ENCODE measurements around the gene BTBD9. TPM values are rescaled to one million over a fixed set of nuclear protein-coding genes. Genes with fewer than 3 reads are reported as not detected.

The BTBD9 gene
- total and polyA plus RNA-seq, 2 donors (not counting 1 experiment from before 2014, with no cell fraction given): 4.1 to 48.9 TPM

GRCh38 chr6:38524436-38525145 is 115.1 kb downstream of the BTBD9 start:
- TF ChIP-seq CTCF (IDR thresholded peaks at IDR 0.05) (no peak), EZH2 (IDR thresholded peaks at IDR 0.05; ENCODE audit: borderline replicate concordance, insufficient read depth, low read depth, low read length, poor library complexity, severe bottlenecking) (no peak)
- Histone ChIP-seq H4K20me1 (ENCODE audit: control insufficient read depth, insufficient read depth, low read length, poor library complexity, severe bottlenecking) (no peaks in the 10 kb centered on the region), H3K9ac (ENCODE audit: low read length) (no peak overlapping the region), H3K4me1 (ENCODE audit: control insufficient read depth in 2 of 2, insufficient read depth in 2 of 2, low read length in 2 of 2) (no peaks in the 10 kb centered on the region), H3K36me3 (replicated peaks in 1 of 2; ENCODE audit: control extremely low read depth in 1 of 2, control insufficient read depth in 1 of 2, extremely low read depth in 1 of 2, insufficient read depth in 2 of 2, low read length in 1 of 2) (peaks cover 0 to 3% of the 10 kb centered on the region in 2 experiments), H3K27me3 (replicated peaks in 1 of 4; ENCODE audit: control extremely low read depth in 1 of 4, control insufficient read depth in 3 of 4, insufficient read depth in 4 of 4, low read length in 3 of 4) (no peaks in the 10 kb centered on the region), H3K4me3 (ENCODE audit: control extremely low read depth in 1 of 5, extremely low read depth in 1 of 5, insufficient read depth in 1 of 5, low read depth in 2 of 5, low read length in 4 of 5) (no peak overlapping the region), H3K4me2 (replicated peaks; ENCODE audit: low read depth, low read length, poor library complexity, severe bottlenecking) (no peak overlapping the region), H2AFZ (ENCODE audit: insufficient read depth, low read depth, low read length, poor library complexity, severe bottlenecking) (no peak overlapping the region), H3K79me2 (ENCODE audit: control insufficient read depth, insufficient read depth, low read length) (peaks cover 12% of the 10 kb centered on the region), H3K9me3 (ENCODE audit: control extremely low read depth in 1 of 3, control insufficient read depth in 2 of 3, insufficient read depth in 1 of 3, low read length in 2 of 3) (peaks cover 0 to 25% (median 11%) of the 10 kb centered on the region in 3 donors), H3K27ac (ENCODE audit: low read length in 2 of 2) (no peak overlapping the region)
- DNase-seq: no peak
- WGBS (ENCODE audit: insufficient coverage): 100% methylated on average over 1 of the region's 3 CpGs
- Mint-ChIP-seq H3K27me3 (no peaks in the 10 kb centered on the region), H3K4me1 (peaks cover 4% of the 10 kb centered on the region), H3K27ac (no peak overlapping the region), H3K9me3 (ENCODE audit: insufficient read depth) (peaks cover 2% of the 10 kb centered on the region), H3K4me3 (no peak overlapping the region)
- intact Hi-C loops (cut with micrococcal nuclease): no loop called here
- no peak for ATAC-seq (ENCODE audit: low read depth)
- POLR2A ChIA-PET: interaction anchor here (0.7 kb wide), 1 partner anchor 143 kb away, joined by 3 read pairs; no protein-coding TSS in a partner anchor
- CTCF ChIA-PET: interaction anchor here (1.2 kb wide), 1 partner anchor 47 kb away, joined by 4 read pairs; no protein-coding TSS in a partner anchor

- CTCF ChIA-PET: interaction anchor here (1.5 kb wide), 1 partner anchor 48 kb away, joined by 4 read pairs; no protein-coding TSS in a partner anchor
- POLR2A ChIA-PET: no interaction called here
- Histone ChIP-seq H3K27ac (ENCODE audit: low read length in 2 of 2) (no peak overlapping the region), H3K9me3 (ENCODE audit: control extremely low read depth in 1 of 3, control insufficient read depth in 2 of 3, insufficient read depth in 1 of 3, low read length in 2 of 3) (peaks cover 0 to 13% (median 11%) of the 10 kb centered on the region in 3 donors), H3K79me2 (ENCODE audit: control insufficient read depth, insufficient read depth, low read length) (peaks cover 9% of the 10 kb centered on the region), H2AFZ (ENCODE audit: insufficient read depth, low read depth, low read length, poor library complexity, severe bottlenecking) (no peak overlapping the region), H3K9ac (ENCODE audit: low read length) (no peak overlapping the region), H3K27me3 (replicated peaks in 1 of 4; ENCODE audit: control extremely low read depth in 1 of 4, control insufficient read depth in 3 of 4, insufficient read depth in 4 of 4, low read length in 3 of 4) (no peaks in the 10 kb centered on the region), H3K4me2 (replicated peaks; ENCODE audit: low read depth, low read length, poor library complexity, severe bottlenecking) (no peak overlapping the region), H3K4me3 (ENCODE audit: control extremely low read depth in 1 of 5, extremely low read depth in 1 of 5, insufficient read depth in 1 of 5, low read depth in 2 of 5, low read length in 4 of 5) (no peak overlapping the region), H3K36me3 (replicated peaks in 1 of 2; ENCODE audit: control extremely low read depth in 1 of 2, control insufficient read depth in 1 of 2, extremely low read depth in 1 of 2, insufficient read depth in 2 of 2, low read length in 1 of 2) (no peaks in the 10 kb centered on the region), H3K4me1 (ENCODE audit: control insufficient read depth in 2 of 2, insufficient read depth in 2 of 2, low read length in 2 of 2) (peaks cover 8 to 9% of the 10 kb centered on the region in 2 donors), H4K20me1 (ENCODE audit: control insufficient read depth, insufficient read depth, low read length, poor library complexity, severe bottlenecking) (no peaks in the 10 kb centered on the region)
- intact Hi-C loops (cut with micrococcal nuclease): no loop called here
- ATAC-seq (ENCODE audit: low read depth) (no peak), DNase-seq (no peak)
- H3K4me3 Mint-ChIP-seq: no peak overlapping the region
- peaks cover 2% of the 10 kb centered on the region for H3K9me3 Mint-ChIP-seq (ENCODE audit: insufficient read depth)
- TF ChIP-seq EZH2 (IDR thresholded peaks at IDR 0.05; ENCODE audit: borderline replicate concordance, insufficient read depth, low read depth, low read length, poor library complexity, severe bottlenecking) (no peak), CTCF (IDR thresholded peaks at IDR 0.05) (no peak)
- no peaks in the 10 kb centered on the region for H3K27me3 Mint-ChIP-seq
- H3K4me1 Mint-ChIP-seq: peaks cover 16% of the 10 kb centered on the region
- H3K27ac Mint-ChIP-seq: no peak overlapping the region
- 100% methylated on average over 2 of the region's 2 CpGs for WGBS (ENCODE audit: insufficient coverage)
These were observed 117.4 kb downstream of the BTBD9 start for GRCh38 chr6:38522322-38522721.

Measured in B cell (primary cell).